Embryonic facial prominence (tissue), 1 donor: ENCODE measurements around the gene AP1B1.
"Not testable (repeated sequence)": the region's sequence is repeated elsewhere in the genome, so short reads cannot be mapped to it uniquely, and the experiment has no call there.

Experiments
- DNase-seq: peaks from one replicate; pipeline ENCODE4 v3.0.0-alpha.2; 2016; ENCODE audit errors: extremely low spot score

Gene AP1B1

GRCh38 chr22:29388759-29389090 is 355 bp upstream of the AP1B1 start:
- no peak for DNase-seq

DNA sequence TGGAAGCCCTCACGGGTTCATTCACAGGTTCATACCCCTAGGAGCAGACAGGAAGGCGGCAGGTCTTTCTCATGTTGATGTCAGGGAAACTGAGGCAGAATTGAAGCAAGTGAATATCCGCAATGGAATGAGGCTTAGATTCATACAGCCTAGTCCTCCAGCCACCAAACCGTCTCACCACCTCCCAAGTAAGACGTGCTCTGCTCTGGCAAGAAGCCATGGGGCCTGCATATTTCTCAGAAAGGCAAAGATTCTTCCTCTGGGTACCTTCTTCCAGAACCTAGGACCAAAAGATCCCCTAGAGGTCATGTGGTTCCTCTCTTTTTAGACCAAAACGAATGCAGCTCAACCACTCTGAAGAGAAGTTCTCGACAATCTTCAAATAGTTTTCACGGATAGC is 1.7 kb downstream of the AP1B1 start:
- no peak for DNase-seq

DNA sequence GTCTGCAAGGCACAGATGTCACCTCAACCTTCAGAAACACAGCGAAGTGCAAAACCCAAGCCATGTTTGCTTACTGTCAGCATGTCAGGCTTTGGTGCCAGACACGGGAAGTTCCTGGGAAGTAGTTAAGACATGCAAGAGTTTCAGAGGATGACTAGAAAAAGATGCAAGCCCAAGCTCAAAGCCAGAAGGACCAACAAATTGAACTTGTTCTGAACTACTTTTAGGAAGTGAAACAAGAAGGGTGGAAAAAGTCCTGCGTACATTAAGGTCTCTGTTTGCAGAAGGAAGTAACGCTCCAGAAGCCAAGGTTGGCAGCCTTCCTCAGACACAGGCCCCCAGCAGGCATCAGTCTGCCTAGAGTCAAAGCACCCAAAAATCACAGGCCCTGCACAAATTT is 2.6 kb downstream of the AP1B1 start:
- no peak for DNase-seq

DNA sequence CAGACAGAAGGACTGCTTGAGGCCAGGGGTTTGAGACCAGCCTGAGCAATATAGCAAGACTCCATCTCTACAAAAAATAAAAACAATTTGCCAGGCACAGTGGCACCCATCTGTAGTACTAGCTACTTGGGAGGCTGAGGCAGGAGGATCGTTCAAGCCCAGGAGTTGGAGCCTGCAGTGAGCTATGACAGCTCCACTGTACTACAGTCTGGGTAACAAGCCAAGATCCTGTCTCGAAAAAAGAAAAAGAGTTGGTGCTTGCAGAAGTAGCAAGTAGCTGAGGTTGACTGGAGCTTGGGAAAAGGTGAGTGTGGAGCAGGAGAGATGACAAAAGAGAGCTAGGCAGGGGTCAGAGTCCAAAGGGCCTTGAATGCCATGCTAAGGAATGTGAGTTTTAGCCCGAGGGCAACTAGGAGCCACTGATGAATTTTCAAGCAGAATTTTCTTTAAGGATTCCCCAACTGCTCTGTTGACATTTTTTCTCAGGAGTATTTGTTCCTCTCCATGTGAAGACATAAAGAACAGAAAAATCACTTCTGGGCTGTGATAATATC is 3.1 kb downstream of the AP1B1 start:
- no peak for DNase-seq

DNA sequence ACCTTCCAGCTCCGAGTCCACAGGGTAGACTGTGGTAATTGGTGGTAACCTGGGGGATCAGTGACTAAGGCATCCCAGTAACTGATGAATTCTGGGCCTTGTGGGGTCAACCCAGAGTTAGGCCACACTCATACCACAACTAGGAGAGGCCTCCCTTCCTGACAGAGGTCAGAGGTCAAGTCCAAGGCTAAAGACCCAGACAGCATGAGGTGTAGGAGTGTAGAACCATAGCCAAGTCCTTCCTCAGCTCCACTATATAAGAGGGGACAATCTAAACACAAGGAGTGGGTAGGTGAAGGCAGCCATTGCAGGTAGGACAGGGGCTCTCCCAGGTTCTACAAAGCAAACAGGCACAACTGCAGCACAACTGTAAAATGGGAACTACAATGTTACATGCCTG is 4.6 kb downstream of the AP1B1 start:
- DNase-seq: no peak

DNA sequence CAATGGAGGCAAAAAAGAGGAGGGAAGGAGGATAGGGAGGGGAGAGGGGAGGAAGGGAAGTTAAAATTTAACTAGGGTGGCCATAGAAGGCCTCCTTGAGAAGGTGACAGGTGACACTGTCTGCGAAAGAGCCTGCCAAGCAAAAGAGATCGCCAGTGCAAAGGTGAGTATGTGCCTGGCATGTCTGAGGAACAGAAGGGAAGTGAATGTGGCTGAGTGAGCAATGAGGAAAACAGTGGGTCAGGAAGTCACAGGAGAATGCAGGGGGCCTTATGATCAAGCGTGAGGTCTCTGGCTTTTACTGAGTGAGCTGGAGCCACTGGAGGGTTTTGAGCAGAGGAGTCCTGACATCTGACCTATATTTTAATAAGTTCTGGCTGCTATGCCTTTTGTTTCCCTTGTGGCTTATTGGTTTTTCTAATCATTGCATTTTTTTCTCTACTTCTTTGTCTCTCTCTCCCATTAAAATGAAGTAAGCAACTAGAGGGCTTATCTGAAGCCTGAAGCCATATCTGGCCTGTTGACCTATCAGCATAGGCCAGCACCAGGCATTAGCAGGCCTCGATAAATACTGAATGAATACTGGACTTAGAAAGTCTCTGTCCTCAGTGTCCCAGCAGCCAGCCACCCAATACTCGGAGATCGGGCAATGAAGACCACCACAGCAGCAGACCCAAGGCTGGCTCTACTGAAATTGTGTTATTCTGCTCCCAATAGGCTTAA is 5.6 kb downstream of the AP1B1 start:
- no peak for DNase-seq

- no peak for DNase-seq
Observed at GRCh38 chr22:29380856-29381255, 7.5 kb downstream of the AP1B1 start.

DNA sequence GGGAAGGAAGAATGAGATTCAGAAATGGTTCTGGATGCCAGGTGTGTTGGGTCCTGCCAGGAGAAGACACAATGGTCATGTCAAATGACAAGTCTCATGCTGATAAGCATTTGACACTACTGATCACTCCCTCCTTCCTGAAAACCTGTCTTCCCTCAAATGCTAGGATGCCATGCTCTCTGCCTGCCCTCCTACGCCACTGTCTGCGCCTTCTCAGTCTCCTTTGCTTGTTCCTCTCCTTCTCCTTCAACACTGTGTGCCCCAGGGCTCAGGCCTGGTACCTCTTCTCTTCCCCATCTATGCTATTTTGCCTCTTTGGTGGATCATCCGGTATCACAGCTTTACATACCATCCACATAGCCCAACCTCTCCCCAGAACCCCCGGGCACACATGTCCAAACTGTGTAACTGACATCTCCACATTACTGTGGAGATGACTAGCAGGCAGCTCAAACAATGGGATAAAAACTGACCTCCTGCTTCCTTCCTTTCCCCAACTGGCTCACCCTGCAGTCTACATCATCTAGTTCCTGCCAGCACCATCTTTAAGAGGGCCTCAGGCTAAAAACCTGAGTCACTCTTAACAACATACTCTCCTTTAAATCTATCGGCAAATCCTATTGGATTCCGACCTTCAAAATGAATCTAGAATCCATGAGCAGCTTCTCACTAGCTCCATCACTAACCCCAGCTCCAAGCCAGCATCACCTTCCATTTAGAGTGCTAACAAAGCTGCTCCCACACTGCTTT is 8.2 kb downstream of the AP1B1 start:
- DNase-seq: no peak

- no peak for DNase-seq
Observed at GRCh38 chr22:29379258-29379657, 9.1 kb downstream of the AP1B1 start.

- DNase-seq: no peak
Observed at GRCh38 chr22:29377979-29378378, 10.4 kb downstream of the AP1B1 start.

GRCh38 chr22:29376705-29377104 is 11.7 kb downstream of the AP1B1 start:
- not testable (repeated sequence) for DNase-seq

DNA sequence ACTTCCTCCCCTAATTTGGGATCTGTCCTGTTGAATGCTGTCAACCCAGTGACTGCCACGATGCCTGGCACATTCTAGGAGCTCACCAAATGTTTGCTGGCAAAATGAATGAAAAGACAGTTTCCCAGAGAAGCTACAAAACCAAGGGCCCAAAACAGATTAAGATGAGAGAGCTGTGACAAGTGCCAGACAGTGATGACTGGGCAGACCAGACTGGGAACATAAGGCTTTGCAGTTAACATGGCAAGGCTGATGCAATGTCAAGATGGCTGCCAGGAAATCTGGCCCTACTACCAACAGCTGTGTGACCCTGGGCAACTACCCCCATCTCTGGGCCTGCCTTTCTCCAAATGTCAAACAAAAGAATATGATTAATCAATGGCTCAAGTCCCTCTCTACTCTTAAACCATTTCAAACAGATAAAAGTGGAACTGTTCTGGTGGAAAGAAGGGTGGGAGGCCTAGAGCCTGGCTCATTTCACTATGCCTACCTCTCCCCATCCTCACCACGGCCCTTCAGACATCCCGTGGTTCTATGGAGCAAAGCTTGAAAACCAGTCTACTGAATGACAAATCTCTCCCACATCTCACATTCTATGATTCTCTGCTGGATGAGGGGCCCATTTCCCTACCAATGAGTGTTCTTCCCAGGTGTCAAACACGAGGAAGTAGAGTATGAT is 12.8 kb downstream of the AP1B1 start:
- no peak for DNase-seq

DNA sequence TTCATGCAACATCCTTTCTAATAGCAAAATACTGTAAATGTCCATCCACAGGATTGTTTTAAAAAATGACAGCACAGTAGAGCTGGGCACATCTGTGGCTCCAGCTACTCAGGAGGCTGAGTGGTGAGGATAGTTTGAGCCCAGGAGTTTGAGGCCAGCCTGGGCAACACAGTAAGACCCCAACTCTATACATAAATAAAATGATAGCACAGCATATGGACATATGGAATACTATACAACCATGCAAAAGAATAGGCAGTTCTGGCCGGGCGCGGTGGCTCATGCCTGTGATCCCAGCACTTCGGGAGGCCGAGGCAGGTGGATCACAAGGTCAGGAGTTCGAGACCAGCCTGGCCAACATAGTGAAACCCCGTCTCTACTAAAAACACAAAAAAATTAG is 13.6 kb downstream of the AP1B1 start:
- not testable (repeated sequence) for DNase-seq

DNA sequence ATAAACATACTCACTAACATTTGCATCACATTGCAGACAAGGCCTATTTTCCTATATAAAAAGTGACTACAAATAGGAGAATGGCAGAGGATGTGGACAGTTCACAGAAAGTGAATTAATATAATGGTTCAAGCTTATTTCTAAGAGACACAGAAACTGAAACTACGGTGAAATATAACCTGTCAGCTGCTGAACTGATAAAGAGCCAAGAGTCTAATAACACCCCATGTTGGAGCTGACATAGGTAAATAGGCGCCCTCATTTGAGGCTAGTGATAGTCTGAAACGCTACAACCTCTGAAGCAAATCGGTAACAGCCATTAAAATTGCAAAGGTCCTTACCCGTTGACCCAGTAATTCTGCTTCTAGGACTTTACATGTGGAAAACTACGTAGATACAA is 14.0 kb downstream of the AP1B1 start:
- DNase-seq: no peak

- no peak for DNase-seq
Observed at GRCh38 chr22:29370537-29370936, 17.8 kb downstream of the AP1B1 start.

GRCh38 chr22:29369460-29369859 is 18.9 kb downstream of the AP1B1 start:
- no peak for DNase-seq

DNA sequence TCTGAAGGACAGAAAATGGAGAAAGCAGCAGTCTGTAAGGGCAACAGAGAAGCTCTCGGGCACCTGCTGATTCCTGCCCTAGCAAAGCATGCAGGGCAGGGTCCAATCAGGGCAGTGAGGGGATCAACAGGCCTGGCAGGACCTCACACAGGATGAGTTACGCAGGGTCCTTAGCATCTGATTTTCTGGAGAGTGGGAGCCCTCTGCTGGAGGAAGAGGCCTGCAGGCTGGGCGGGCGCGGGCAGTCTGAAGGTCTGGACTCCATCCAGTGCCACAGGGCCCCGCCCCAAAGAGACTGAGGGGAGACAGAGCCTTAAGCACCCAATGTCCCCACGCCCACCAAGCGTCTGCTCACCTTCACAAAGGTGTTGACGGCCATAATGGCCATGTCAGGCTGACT is 28.9 kb downstream of the AP1B1 start:
- no peak for DNase-seq

DNA sequence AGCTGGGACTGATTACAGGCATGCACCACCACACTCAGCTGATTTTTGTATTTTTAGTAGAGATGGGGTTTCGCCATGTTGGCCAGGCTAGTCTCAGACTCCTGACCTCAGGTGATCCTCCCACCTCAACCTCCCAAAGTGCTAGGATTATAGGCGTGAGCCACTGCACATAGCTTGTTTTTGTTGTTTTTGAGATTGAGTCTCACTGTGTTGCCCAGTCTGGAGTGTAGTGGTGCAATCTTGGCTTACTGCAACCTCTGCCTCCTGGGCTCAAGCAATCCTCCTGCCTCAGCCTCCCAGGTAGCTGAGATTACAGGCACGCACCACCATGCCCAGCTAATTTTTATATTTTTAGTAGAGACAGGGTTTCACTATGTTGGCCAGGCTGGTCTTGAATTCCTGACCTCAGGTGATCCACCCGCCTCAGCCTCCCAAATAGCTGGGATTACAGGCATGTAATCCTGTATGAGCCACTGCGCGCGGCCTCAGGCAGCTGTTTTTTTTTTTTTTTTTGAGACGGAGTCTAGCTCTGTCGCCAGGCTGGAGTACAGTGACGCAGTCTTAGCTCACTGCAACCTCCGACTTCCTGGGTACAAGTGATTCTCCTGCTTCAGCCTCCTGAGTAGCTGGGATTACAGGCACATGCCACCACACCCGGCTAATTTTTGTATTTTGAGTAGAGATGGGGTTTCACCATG is 31.0 kb downstream of the AP1B1 start:
- DNase-seq: not testable (repeated sequence)

GRCh38 chr22:29353860-29354259 is 34.5 kb downstream of the AP1B1 start:
- DNase-seq: no peak

- DNase-seq: no peak
Observed at GRCh38 chr22:29353286-29353685, 35.1 kb downstream of the AP1B1 start.

DNA sequence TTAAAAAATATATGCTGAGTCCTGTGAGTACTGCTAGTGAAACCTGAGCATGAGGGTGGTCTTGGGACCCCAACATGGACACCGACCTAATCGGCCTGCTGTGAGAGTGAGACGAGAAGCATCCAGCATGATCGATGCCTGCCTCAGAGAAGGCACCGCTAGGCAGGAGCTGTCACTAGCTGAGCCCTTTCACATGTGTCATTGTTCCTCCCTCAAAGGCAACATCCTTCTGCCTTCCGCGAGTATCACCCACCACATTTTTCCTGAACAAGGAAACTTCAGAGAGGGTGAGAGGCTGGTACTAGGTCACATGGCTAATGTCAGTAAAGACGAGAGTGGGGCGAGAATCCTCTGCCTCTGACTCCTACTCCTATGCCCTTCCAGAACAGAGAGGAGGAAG is 35.6 kb downstream of the AP1B1 start:
- DNase-seq: no peak

DNA sequence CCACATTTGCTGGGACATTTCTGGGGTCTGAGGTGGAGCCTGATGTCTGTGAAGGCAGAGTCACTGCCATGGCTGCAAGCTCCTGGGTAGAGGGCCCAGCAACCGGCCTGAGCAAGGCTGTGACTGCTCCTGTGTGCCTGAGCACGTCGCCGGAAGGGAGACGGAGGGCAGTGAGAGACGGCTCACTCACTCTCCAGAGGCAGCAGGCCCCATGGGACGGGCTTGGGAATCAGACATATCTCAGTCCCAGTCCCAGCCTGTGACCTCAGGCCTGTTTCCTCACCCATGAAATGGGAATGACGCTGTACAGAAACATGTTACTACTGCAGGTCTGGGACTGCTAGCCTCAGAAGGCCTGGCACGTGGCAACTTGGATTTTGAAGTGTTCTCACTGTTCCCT is 36.5 kb downstream of the AP1B1 start:
- no peak for DNase-seq
